ENCODE data around the gene PDE6D. TPM values are rescaled to one million over a fixed set of nuclear protein-coding genes. Genes with fewer than 3 reads are reported as not detected.
A peak's percentile ranks its signal among the peaks of the same experiment; 100 is the strongest.

PDE6D gene
- total and polyA plus RNA-seq, 2 donors (not counting 1 experiment from before 2014, with no cell fraction given), result 31.9 to 36.5 TPM

DNA sequence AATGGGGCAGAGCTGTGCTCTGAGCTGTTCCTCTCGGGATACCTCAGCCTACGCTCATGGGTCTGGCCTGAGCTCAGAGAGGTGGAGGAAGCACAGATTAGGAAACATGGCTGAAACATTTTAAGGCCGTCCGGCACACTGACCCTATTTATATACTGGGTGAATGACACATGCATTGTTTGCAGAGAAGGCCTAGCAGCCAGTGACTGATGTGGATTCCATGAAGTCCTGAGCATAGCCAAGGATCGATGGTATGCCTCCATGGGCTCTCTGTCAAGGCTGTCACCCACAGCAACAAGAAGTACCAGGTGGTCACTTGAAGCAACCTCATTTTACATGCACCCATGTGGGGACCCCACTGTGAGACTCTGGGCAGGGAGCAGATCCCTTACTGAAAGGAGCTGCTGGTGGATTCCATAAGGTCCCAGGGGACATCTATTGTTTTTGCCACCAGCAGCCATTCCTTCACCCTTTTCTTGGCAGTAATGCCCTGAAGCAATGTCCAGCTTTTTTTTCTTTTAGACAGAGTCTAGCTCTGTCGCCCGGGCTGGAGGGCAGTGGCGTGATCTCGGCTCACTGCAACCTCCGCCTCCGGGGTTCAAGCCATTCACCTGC lies 64.3 kb downstream of the PDE6D start:
- peaks cover 26% of the 10 kb centered on the region for H4K20me1 ChIP-seq (ENCODE audit: control insufficient read depth, insufficient read depth, low read length, poor library complexity, severe bottlenecking)
- no peaks in the 10 kb centered on the region for H3K9me3 Mint-ChIP-seq (ENCODE audit: insufficient read depth)
- H3K4me1 ChIP-seq (ENCODE audit: control insufficient read depth in 2 of 2, insufficient read depth in 2 of 2, low read length in 2 of 2), result peaks cover 52 to 68% of the 10 kb centered on the region in 2 donors
- TF ChIP-seq, protein P1, sequence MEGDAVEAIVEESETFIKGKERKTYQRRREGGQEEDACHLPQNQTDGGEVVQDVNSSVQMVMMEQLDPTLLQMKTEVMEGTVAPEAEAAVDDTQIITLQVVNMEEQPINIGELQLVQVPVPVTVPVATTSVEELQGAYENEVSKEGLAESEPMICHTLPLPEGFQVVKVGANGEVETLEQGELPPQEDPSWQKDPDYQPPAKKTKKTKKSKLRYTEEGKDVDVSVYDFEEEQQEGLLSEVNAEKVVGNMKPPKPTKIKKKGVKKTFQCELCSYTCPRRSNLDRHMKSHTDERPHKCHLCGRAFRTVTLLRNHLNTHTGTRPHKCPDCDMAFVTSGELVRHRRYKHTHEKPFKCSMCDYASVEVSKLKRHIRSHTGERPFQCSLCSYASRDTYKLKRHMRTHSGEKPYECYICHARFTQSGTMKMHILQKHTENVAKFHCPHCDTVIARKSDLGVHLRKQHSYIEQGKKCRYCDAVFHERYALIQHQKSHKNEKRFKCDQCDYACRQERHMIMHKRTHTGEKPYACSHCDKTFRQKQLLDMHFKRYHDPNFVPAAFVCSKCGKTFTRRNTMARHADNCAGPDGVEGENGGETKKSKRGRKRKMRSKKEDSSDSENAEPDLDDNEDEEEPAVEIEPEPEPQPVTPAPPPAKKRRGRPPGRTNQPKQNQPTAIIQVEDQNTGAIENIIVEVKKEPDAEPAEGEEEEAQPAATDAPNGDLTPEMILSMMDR (IDR thresholded peaks at IDR 0.05), result no peak
- TF ChIP-seq EZH2 (IDR thresholded peaks at IDR 0.05; ENCODE audit: borderline replicate concordance, insufficient read depth, low read depth, low read length, poor library complexity, severe bottlenecking), result no peak
- peak overlapping the region in 1 of 2 donors; percentile 0 for H3K27ac ChIP-seq (ENCODE audit: low read length in 2 of 2)
- peaks cover 26% of the 10 kb centered on the region for H3K79me2 ChIP-seq (ENCODE audit: control insufficient read depth, insufficient read depth, low read length)
- H2AFZ ChIP-seq (ENCODE audit: insufficient read depth, low read depth, low read length, poor library complexity, severe bottlenecking), result no peak overlapping the region
- no peaks in the 10 kb centered on the region for H3K27me3 ChIP-seq (replicated peaks in 1 of 4; ENCODE audit: control extremely low read depth in 1 of 4, control insufficient read depth in 3 of 4, insufficient read depth in 4 of 4, low read length in 3 of 4)
- ChIA-PET CTCF (interaction anchor here (0.8 to 11.9 kb wide), 13 partner anchors 8 to 234 kb away, joined by 3 to 785 read pairs (median 4); partner anchors contain the start of genes COPS7B and PTMA), POLR2A (interaction anchor here (0.6 to 6.5 kb wide), 8 partner anchors 9 to 102 kb away, joined by 5 to 75 read pairs (median 8); partner anchors contain the start of gene PTMA)
- H3K27ac Mint-ChIP-seq, result peak overlapping the region; percentile 91
- intact Hi-C loops (cut with micrococcal nuclease), result loop anchor here (1.0 kb wide), 2 partner anchors 8 to 65 kb away; partner anchors contain the start of genes PDE6D and PTMA
- no peak for ATAC-seq (ENCODE audit: low read depth)
- H3K4me3 Mint-ChIP-seq, result no peak overlapping the region
- no peaks in the 10 kb centered on the region for H3K27me3 Mint-ChIP-seq
- DNase-seq, result peak; percentile 61
- no peak overlapping the region for H3K9ac ChIP-seq (ENCODE audit: low read length)
- WGBS (ENCODE audit: insufficient coverage), result 98% methylated on average over 9 of the region's 11 CpGs
- H3K4me2 ChIP-seq (replicated peaks; ENCODE audit: low read depth, low read length, poor library complexity, severe bottlenecking), result no peak overlapping the region
- H3K4me3 ChIP-seq (ENCODE audit: control extremely low read depth in 1 of 5, extremely low read depth in 1 of 5, insufficient read depth in 1 of 5, low read depth in 2 of 5, low read length in 4 of 5), result no peak overlapping the region
- peaks cover 77% of the 10 kb centered on the region for H3K4me1 Mint-ChIP-seq
- peaks cover 0 to 19% (median 5%) of the 10 kb centered on the region in 3 donors for H3K9me3 ChIP-seq (ENCODE audit: control extremely low read depth in 1 of 3, control insufficient read depth in 2 of 3, insufficient read depth in 1 of 3, low read length in 2 of 3)
- peaks cover 0 to 22% of the 10 kb centered on the region in 2 experiments for H3K36me3 ChIP-seq (replicated peaks in 1 of 2; ENCODE audit: control extremely low read depth in 1 of 2, control insufficient read depth in 1 of 2, extremely low read depth in 1 of 2, insufficient read depth in 2 of 2, low read length in 1 of 2)
